Retina (tissue), 1 donor: ENCODE data around the gene COX19.

Experiments used
- DNase-seq: peaks from one replicate; pipeline ENCODE4 v3.0.0-alpha.2; 2016

COX19 gene, protein sequence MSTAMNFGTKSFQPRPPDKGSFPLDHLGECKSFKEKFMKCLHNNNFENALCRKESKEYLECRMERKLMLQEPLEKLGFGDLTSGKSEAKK

DNA sequence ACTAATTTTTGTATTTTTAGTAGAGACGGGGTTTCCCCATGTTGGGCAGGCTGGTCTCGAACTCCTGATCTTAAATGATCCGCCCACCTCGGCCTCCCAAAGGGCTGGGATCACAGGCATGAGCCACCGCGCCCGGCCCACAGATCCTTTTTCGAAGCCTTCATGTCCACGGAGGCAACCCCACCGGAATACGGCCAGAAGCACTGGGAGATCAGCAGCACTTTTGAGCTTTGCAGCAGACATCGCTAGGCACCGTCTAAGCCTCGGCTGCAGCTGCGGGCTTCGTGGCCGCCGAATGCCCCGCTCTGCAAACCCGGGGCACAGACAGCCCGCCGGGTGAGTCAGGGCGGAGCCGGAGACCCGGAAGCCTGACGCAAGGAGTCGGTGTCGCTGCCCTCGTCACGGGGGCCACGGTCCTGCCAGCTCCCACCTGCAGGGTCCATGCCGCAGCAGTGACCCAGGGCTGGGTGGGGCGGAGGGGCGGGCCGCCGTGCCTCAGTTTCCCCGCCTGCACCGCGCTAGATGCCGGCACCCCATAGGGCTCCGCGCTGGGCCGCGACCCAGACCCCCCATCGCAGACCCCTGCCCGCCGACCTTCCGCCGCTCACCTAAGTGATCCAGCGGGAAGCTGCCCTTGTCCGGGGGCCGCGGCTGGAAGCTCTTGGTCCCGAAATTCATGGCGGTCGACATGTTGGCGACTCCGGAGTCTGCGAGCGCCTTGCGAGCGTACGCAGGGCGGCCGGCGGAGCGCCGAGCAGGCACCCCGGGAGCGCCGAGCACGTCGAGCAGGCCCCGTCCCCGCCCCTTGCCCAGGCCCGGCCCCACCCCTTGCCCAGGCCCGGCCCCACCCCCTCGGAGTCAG, at the start of gene COX19:
TSS of gene COX19 (minus strand) at position 730 of the 862 bp plus-strand sequence. CDS start at position 690, 40 bp downstream.
- peak; percentile 90 for DNase-seq

DNA sequence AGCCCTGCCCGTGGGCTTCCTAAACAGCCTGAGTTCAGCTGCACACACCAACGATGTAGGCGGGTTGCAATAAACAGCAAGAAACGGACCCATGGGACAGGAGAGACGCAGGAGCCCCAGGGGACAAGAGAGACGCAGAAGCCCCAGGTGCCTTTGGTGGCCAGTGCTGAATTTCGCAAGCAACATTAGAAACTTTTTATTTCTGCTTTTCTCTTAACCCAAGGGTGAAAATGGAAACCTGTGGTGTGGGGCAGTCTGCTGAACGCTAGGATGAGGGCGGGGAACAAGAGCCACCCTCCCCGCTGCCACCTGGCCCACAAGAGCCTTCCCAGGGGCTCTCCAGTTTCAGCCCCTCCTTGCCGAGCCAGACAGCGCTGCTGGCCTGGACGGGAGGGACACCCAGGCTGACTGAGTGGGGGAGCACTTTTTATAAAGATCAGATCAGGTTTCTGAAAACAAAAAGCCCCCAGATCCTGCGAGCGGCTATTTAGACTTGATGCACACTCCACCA, 49.0 kb upstream of the COX19 start:
- no peak for DNase-seq

DNA sequence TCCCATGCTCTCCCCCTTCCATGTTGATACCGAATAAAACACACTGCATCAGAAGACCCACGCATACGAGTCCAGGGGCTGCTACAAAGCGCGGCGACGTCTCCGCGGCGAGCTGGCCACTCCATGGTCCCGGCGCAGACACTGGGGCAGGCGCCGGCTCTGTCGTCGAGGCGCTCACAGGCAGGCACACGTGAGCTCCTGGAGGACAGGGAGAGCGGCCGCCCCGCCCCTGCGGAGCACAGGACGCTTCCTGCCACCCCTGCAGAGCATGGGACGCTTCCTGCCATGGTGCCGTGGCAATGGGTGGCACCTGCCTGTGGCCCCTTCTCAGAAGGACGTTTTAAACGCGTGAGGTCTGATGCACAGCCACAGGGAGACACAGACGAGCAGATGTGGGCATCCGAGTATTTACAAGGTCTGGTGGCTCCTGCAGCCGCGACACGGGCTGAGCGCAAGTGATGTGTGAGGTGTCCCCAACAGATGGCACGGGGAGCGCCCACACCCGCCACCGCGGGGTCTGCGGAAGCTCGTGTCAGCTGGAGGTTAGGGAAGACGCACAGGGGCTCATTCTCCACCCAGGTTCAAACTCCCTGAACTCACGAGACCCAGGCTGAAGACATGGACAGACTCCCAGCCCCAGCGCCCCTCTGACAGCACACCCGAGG, 47.6 kb upstream of the COX19 start:
- DNase-seq, result no peak

DNA sequence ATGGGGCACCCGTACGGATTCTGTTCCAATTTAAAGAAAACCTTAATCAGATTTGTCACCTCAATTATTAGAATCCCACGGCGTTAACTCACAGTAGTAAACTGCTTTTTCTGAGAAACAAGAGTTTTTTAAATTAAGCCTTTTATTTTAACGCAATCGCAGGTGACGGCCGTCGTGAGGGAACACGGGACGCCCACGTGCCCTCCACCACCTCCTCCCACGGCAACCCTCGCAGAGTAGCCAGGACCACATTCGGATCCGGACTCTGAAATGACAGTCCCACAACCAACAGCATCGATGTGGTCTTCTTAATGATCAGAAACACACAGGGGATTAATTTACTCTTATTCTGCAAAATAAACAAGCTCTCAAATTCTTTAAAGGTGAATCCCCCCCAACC, 47.0 kb upstream of the COX19 start:
- DNase-seq, result no peak

DNA sequence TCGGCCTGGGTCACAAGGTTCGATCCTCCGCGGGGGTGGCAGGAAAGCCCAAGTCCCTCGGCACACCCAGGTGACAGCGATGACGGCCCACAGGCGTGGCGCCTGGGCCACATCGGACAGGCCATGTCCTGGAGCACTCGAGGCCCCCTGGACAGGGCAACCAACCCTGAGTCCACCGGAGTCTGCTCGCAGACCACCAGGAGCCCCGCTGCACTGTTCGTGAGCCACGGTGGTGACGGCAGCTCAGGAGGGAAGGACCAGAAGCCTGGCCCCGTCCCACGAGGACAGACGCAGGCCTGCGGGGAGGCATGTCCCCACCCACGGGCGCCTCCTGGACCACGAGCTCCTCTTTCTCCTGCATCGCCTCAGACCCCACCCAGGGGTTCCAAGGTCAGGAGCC, 46.6 kb upstream of the COX19 start:
- no peak for DNase-seq

DNA sequence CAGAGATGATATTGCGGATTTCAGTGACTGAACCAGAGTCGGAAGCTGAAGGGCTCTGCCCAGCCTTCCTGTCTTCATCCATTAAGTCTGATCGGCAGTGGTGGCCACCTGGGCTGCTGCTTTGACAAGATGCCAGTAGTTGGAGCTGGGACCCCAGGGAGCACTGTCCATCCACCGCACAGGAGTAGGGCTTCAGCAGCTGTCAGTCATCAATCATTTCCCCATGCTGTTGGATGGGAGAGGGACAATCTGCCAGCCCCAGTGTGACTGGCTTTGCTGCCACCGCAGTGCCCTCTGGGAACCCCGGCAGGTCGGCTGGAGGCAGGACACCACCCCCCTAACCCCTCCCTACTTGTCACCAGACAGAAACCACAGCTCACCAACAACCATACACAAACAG, 46.0 kb upstream of the COX19 start:
- DNase-seq, result no peak

DNA sequence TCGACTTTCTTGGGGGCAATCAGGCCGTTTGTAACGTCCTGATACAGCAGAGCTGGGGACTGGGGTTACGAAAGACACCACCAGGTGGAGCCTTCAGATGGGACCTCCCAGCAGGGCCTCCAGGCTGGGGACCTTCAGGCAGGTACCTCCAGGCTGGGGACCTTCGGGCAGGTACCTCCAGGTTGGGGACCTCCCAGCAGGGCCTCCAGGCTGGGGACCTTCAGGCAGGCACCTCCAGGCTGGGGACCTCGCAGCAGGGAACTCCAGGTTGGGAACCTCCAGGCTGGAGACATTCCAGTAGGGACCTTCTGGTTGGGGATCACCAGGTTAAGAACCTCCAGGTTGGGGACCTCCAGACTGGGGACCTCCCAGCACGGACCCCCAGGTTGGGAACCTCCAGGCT, 45.5 kb upstream of the COX19 start:
- DNase-seq, result no peak

DNA sequence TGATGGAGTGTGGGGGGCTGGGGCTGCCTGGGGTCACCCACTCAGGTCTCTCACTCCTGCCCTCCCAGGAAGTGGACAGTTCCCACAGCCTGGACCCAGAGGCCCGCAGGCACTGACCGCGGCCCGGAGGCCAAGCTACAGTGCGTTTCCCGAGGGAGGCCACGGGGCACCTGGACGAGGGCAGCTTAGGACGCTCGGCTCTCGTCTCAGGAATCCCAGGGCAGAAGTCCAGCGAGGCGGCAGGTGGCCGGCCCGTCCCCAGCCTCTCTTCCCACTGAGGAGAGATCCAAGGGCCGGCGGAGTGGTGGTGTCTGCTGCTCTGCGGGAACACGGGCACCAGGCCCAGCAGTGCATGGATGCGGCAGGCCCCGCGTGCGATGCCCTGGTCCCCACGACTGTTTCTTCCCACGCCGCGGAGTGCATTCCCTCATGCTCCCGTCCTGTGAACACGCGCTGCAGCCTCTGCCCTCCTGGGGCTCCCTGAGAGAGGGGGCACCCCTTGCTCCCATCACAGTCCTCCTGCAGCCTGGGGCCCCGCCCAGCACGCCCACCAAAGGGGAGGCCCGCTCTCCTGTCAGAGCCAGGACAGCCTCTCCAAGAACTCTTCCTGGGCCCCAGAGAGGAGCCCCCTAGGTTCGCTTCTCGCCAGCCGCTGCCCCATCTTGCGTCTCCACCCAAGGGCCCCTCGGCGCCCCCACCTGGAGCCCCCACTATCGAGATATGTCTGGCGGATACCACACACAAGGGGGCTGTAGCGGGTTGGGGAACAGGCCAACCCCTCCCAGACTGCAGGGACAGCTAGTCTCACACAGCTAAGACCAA, 44.7 kb upstream of the COX19 start:
- DNase-seq, result no peak

DNA sequence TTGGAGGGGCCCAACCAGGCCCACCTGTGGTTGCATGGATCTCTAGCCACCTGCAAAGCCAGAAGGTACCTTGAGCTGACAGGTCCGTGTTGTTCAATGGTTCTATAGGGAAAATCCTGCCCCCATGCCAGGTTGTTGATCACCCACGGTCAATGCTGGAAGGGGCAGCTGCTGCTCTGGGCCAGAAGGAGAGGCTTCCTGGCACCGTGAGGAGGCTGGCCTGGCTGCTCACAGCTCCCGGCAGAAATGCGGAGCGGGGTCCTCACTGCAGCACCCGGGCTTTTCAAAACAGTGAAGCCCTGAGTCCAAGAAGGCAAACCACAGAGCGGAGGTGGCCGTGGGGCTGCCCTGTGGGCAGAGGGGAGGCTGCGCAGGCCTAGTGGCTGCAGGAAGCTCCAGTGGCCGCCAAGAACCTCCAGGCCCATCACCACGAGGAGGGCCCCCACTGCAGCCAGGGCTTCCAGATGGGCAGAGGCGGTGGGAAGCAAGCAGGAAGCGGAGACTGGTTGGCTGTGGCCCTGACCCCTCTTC, 44.0 kb upstream of the COX19 start:
- DNase-seq, result no peak

DNA sequence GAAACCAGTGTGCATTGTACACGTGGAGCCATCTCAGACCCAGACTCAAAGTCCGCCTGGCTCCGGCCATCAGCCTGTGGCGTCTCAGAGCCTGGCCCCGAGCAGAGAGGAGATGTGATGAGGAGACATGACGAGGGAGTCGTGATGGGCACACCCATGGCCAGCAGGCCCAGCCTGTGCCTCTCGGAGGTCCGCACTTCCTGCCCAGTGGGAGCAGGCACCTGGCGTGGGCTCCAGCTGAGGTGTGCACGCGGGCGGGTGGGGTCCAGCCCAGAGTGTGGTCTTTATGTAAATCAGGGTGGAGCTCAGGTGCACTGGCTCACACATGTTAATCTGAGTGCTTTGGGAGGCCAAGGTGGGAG, 43.0 kb upstream of the COX19 start:
- DNase-seq, result no peak

DNA sequence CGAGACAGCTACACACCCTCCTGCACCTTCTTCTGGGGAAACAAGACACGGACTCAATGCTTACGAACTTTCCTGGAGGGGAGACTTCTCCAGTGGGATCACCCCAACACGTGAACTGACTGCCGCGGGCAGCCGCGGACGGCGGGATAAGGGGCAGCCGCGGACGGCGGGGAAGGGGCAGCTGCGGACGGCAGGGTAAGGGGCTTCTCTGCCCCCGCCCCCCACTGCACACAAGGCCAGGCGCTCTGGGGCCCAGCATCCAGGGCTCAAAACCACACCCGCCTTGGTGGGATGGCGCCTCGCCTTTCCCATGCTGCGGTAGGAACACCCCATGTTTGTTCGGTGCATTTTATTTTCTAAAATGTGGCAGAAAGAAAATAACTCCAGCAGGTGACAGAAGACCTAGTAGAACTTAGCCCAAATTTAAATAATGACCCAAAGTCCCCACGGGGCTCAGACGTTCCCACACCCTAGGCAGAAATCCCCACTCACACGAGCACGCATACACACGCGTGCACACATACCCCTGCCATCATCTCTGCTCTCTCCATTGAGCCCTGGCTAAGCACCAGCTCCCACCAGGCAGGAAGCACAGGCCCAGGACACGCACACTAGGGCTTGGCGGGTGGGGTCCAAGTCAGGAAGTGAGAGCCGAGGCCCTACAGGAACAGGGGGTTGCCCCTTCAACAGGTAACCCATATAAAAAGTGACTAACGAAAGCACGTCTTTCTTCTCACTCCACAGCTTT, 42.4 kb upstream of the COX19 start:
- no peak for DNase-seq

DNA sequence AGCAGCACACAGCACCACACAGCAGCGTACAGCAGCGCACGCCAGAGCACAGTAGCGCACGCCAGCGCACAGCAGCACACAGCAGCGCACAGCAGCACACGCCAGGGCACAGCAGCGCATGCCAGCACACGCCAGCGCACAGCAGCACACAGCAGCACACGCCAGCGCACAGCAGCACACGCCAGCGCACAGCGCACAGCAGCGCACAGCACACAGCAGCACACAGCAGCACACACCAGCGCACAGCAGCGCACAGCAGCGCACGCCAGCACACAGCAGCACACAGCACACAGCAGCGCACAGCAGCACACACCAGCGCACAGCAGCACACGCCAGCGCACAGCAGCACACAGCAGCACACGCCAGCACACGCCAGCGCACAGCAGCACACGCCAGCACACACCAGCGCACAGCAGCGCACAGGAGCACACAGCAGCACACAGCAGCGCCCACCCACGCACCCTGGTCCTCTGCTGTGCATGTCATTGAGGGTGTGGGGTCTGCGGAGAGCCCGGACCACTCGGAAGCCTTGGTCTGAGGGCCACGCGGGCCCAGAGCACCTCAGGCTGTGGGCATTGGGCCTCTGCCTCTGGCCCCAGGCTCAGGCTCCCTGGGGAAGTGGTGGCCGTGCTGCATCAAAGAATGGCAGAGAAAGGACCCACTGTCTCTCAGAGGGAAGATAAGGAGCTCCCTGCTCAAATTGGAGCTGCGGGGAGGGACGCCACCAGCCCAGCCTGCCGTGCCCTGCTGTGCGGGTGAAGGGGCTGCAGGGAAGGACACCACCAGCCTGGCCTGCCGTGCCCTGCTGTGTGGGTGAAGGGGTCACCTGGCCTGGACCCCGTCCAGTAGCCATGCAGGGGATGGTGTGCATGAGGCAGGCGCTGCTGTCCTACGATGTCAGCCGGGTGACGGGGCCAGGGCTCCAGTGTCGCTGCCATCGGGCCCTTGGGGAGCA, 41.5 kb upstream of the COX19 start:
- DNase-seq, result no peak

DNA sequence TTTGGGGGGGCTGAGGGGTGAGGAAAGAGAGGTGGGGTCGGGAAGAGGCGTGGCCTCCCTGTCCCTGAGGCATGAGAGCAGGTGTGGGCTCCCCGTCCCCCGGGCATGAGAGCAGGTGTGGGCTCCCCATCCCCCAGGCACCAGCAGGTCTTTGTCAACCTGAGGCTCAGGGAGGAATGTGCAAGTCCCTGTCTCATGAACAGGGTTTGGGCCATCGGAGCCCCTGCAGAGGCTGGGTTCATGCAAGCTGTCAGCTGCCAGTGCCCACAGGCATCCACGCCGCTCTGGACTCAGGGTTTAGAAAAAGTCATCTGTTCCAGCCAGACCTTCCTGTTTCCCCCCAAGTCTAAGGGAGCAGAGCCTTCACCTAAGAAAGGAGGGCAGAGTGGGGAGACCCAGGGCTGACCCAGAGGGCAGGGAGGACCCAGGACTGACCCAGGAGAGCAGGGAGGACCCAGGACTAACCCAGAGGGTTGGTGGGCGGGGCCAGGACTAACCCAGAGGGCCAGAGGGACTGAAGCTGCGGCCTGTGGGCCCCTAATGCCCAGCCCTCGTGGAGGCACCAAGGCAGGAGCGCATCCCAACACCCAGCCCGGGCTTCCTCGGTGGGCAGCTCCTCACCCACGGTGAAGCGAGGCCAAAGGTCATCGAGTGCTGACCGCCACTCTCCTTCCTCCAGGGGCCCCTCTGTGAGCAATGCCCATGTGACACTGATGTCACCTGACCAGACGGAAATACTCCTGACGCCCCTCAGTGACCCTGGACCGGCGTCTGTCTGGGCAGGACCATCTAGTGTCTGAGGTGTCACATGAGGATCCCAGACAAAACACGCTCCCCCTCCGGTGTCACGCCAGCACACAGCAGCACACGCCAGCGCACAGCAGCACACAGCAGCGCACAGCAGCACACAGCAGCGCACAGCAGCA, 40.1 kb upstream of the COX19 start:
- no peak for DNase-seq

DNA sequence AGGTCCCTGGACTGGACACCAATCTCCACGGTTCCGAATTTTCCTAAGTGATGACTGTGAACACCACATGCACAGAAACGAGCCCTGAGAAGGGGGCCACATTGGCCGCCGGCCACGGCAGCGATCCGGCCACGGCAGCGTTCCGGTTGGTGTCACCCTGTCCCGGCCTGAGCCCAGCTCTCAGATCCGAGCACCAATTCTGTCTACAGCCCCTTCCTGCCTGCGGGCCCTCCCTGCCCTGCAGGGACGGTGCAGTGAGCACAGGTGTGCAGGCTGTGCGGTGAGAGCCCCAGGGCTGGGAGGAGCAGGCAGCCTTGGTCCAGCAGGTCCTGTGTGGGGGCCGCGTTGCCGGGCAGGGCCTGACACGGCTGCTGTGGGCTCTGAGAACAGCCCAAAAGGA, 39.3 kb upstream of the COX19 start:
- DNase-seq, result no peak

DNA sequence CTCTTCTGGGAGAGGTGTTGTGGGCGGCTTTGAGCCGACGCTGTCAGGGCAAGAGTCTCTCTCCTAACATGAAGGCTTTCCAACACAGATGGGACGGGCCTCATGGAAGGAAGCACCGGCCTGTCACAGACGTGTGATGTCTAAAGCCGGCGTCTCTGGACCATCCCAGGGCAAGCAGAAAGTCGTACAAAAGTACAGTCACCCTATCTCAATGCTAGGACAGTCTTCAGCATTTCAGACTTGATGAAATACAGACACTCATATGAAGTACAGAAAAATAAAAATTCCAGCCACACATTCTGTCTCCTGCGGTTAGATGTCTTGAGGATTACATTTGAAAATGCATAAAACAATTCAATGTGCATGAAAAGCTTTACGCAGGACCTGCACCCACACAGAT, 38.2 kb upstream of the COX19 start:
- no peak for DNase-seq

DNA sequence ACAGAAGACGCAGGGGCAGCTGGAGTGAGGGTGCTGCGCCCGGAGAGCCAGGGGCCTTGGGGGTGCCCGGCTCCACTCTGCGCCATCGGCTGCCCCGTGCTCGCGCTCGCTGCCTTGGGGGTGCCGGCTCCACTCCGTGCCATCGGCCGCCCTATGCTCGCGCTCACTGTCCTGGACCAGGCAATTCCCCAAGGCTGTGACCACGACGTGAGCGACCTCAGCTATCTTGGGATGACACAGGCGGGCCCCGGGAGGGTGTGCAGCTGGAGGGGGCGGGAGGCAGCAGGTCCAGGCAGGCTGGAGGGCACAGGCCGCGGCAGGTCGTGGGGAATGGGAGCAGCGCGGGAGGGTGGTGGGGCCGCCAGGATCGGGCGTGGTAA, 37.4 kb upstream of the COX19 start:
- no peak for DNase-seq

DNA sequence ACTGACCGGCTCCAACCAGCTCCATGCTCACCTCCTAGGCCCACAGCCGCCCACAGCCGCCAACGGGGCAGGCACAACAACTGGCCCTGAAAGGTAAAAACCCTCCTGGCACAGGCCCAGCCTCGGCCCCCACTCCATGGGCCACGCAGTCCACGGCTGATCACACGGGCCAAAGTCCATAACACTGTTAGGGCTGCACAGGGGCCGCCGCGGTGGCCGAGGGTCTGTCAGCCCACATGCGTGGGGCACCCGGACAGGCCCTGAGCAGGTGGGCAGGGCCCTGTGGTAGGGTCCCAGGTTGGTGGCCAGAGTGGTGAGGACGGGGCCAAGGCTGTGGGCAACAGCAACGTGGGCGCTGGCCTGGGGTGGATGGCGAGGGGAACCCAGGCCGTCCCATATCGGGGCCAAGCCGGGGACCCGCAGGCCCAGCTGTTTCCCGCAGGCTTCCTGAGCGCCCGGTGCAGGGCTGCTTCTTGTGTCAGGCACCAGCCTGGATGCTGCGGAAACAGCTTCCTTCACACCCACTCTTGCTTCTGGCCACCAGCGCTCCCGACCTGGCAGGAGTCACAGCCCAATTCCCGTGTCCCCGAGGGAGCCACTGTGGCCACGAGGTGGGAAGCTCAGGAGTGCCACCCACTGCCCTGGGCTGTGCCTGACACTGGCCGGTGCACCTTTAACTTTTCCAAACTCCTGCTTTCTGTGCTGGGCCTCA, 36.8 kb upstream of the COX19 start:
- no peak for DNase-seq

DNA sequence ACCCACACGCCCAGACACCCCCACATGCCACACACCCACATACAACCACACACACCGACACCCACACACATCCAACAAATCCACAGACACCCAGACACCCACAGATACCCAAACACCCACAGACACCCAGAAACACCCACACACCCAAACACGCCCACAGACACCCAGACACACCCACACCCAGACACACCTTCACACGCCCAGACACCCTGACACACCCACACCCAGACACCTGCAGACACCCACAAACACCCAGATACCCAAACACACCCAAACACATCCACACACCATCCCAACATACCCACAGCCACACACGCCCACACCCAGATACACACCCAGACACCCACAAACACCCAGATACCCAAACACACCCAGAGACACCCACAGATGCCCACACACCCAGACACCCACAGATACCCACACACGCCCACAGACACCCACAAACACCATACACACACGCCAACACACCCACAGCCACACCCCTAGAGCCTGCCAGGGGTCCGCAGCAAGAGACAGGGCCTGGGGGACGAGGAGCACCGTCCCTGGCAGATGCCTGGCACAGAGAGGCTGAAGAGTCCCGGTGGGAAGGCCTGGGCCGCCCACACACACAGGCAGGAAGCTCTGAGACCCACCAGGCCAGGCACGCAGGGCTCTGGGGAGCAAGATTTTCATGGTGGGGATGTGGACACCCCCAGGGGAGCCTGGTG, 36.1 kb upstream of the COX19 start:
- no peak for DNase-seq

DNA sequence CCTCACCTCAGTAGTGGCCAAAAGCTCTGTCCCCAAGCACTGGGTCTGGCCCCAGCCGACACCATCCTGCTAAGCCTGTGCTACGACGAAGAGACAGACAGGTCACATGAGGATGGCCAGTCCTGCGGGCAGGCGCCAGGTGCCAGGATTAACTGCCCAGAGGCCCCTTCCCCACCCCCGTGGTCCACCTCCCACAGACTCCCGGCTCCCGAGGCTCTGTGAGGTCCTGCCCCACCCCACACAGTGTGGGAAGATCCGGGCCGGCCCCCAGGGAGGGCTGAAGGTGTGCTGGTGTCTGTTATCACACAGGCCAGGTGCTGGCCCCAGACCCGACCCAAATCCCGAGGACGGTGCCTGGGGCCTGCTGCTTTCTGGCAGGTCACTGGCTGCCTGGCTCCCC, 34.9 kb upstream of the COX19 start:
- no peak for DNase-seq
